Measurements from ENCODE around the gene ARHGAP15. TPM values are rescaled to one million over a fixed set of nuclear protein-coding genes. Genes with fewer than 3 reads are reported as not detected.

Gene ARHGAP15
- polyA plus RNA-seq, 1 donor from 2014 or later, result 0.30 TPM

- no peak overlapping the region for H3K4me2 ChIP-seq (ENCODE audit: low read length)
- H3F3A ChIP-seq (ENCODE audit: insufficient read depth, low read length, poor library complexity, severe bottlenecking), result no peaks in the 10 kb centered on the region
- H2AFZ ChIP-seq (ENCODE audit: low read depth, low read length), result no peak overlapping the region
- no peaks in the 10 kb centered on the region for H3K9me2 ChIP-seq (ENCODE audit: insufficient read depth, low read length)
- no peaks in the 10 kb centered on the region for H3K79me2 ChIP-seq (replicated peaks; ENCODE audit: insufficient read depth, low read length)
- H3K27me3 ChIP-seq (ENCODE audit: insufficient read depth, low read depth, low read length), result no peaks in the 10 kb centered on the region
- no peaks in the 10 kb centered on the region for H3K36me3 ChIP-seq (ENCODE audit: insufficient read depth, low read length)
- TF ChIP-seq SMC3 (conservative IDR thresholded peaks at IDR 0.05; ENCODE audit: poor library complexity), result no peak
- no peak for TF ChIP-seq EZH2 (IDR thresholded peaks at IDR 0.05; ENCODE audit: borderline replicate concordance, insufficient read depth, low read length, poor library complexity, severe bottlenecking)
- no peak for TF ChIP-seq POLR2AphosphoS5 (IDR thresholded peaks at IDR 0.05)
- TF ChIP-seq CTCF (IDR thresholded peaks at IDR 0.05; ENCODE audit: poor library complexity, severe bottlenecking), result no peak
- TF ChIP-seq REST (IDR thresholded peaks at IDR 0.05; ENCODE audit: borderline replicate concordance), result no peak
- TF ChIP-seq RAD21 (conservative IDR thresholded peaks at IDR 0.05), result no peak
- no peak for TF ChIP-seq EP300 (conservative IDR thresholded peaks at IDR 0.05; ENCODE audit: poor library complexity, severe bottlenecking)
- no peak for TF ChIP-seq TAF1 (IDR thresholded peaks at IDR 0.05; ENCODE audit: low read depth)
- no peak for TF ChIP-seq MXI1 (conservative IDR thresholded peaks at IDR 0.05; ENCODE audit: poor library complexity, severe bottlenecking)
- no peaks in the 10 kb centered on the region for H4K20me1 ChIP-seq (ENCODE audit: insufficient read depth)
- H3K4me3 ChIP-seq (ENCODE audit: low read length), result no peak overlapping the region
- H3K27ac ChIP-seq (ENCODE audit: low read length), result no peak overlapping the region
- no peak overlapping the region for H3K9ac ChIP-seq (ENCODE audit: low read length)
- no peaks in the 10 kb centered on the region for H3K9me3 ChIP-seq (ENCODE audit: low read length)
Observed at GRCh38 chr2:143802242-143802641, 673.0 kb downstream of the ARHGAP15 start.

- Histone ChIP-seq H3K36me3 (ENCODE audit: insufficient read depth, low read length) (no peaks in the 10 kb centered on the region), H3K9me2 (ENCODE audit: insufficient read depth, low read length) (no peaks in the 10 kb centered on the region), H3K4me2 (ENCODE audit: low read length) (no peak overlapping the region), H3K27ac (ENCODE audit: low read length) (no peak overlapping the region), H3K79me2 (replicated peaks; ENCODE audit: insufficient read depth, low read length) (no peaks in the 10 kb centered on the region), H2AFZ (ENCODE audit: low read depth, low read length) (no peak overlapping the region), H3F3A (ENCODE audit: insufficient read depth, low read length, poor library complexity, severe bottlenecking) (no peaks in the 10 kb centered on the region), H3K9me3 (ENCODE audit: low read length) (no peaks in the 10 kb centered on the region), H4K20me1 (ENCODE audit: insufficient read depth) (no peaks in the 10 kb centered on the region), H3K9ac (ENCODE audit: low read length) (no peak overlapping the region), H3K4me3 (ENCODE audit: low read length) (no peak overlapping the region), H3K27me3 (ENCODE audit: insufficient read depth, low read depth, low read length) (no peaks in the 10 kb centered on the region)
- TF ChIP-seq MXI1 (conservative IDR thresholded peaks at IDR 0.05; ENCODE audit: poor library complexity, severe bottlenecking), result no peak
- no peak for TF ChIP-seq EP300 (conservative IDR thresholded peaks at IDR 0.05; ENCODE audit: poor library complexity, severe bottlenecking)
- no peak for TF ChIP-seq CTCF (IDR thresholded peaks at IDR 0.05; ENCODE audit: poor library complexity, severe bottlenecking)
- TF ChIP-seq POLR2AphosphoS5 (IDR thresholded peaks at IDR 0.05), result no peak
- no peak for TF ChIP-seq REST (IDR thresholded peaks at IDR 0.05; ENCODE audit: borderline replicate concordance)
- no peak for TF ChIP-seq RAD21 (conservative IDR thresholded peaks at IDR 0.05)
- no peak for TF ChIP-seq EZH2 (IDR thresholded peaks at IDR 0.05; ENCODE audit: borderline replicate concordance, insufficient read depth, low read length, poor library complexity, severe bottlenecking)
- no peak for TF ChIP-seq SMC3 (conservative IDR thresholded peaks at IDR 0.05; ENCODE audit: poor library complexity)
- no peak for TF ChIP-seq TAF1 (IDR thresholded peaks at IDR 0.05; ENCODE audit: low read depth)
Observed at GRCh38 chr2:143802871-143803650, 673.8 kb downstream of the ARHGAP15 start.
